ENCODE results near the gene PHLDA2. TPM values are rescaled to one million over a fixed set of nuclear protein-coding genes. Genes with fewer than 3 reads are reported as not detected.

PHLDA2 gene
- total RNA-seq, 4 donors from 2014 or later, result 0.93 to 3.7 (median 2.3) TPM; not detected in 1

- Histone ChIP-seq H3K4me1 (peaks cover 17 to 25% of the 10 kb centered on the region in 2 donors), H3K9me3 (no peaks in the 10 kb centered on the region), H3K27ac (no peak overlapping the region), H3K4me3 (replicated peaks in 1 of 3) (no peak overlapping the region), H3K36me3 (no peaks in the 10 kb centered on the region), H3K27me3 (no peaks in the 10 kb centered on the region)
- intact Hi-C loops (cut with DNase I), result no loop called here
- WGBS, 2 donors, result 73 to 74% methylated on average over 4 to 8 of the region's 25 CpGs
- DNase-seq, result no peak
- TF ChIP-seq CTCF (IDR thresholded peaks at IDR 0.05) (no peak), POLR2A (IDR thresholded peaks at IDR 0.05) (no peak)
Measured at GRCh38 chr11:2917842-2918490, 11.3 kb downstream of the PHLDA2 start.

- Histone ChIP-seq H3K9me3 (no peaks in the 10 kb centered on the region), H3K4me1 (peaks cover 24 to 30% of the 10 kb centered on the region in 2 donors), H3K4me3 (replicated peaks in 1 of 3) (no peak overlapping the region), H3K36me3 (no peaks in the 10 kb centered on the region), H3K27ac (no peak overlapping the region), H3K27me3 (no peaks in the 10 kb centered on the region)
- intact Hi-C loops (cut with DNase I), result no loop called here
- no peak for TF ChIP-seq CTCF (IDR thresholded peaks at IDR 0.05)
- WGBS, 2 donors, result 84 to 93% methylated on average over 5 to 14 of the region's 16 CpGs
- no peak for DNase-seq
Measured at GRCh38 chr11:2916892-2917645, 12.2 kb downstream of the PHLDA2 start.

- no peak for DNase-seq
- peaks cover 32 to 38% of the 10 kb centered on the region in 2 donors for H3K4me1 ChIP-seq
- H3K36me3 ChIP-seq, result no peaks in the 10 kb centered on the region
- 90 to 97% methylated on average over 2 to 12 of the region's 20 CpGs for WGBS, 2 donors
- no peaks in the 10 kb centered on the region for H3K9me3 ChIP-seq
- H3K27ac ChIP-seq, result no peak overlapping the region
- TF ChIP-seq POLR2A (IDR thresholded peaks at IDR 0.05) (no peak), CTCF (IDR thresholded peaks at IDR 0.05) (no peak)
- H3K4me3 ChIP-seq (replicated peaks in 1 of 3), result no peak overlapping the region
- H3K27me3 ChIP-seq, result no peaks in the 10 kb centered on the region
- intact Hi-C loops (cut with DNase I), result no loop called here
Measured at GRCh38 chr11:2916114-2916891, 12.9 kb downstream of the PHLDA2 start.

- Histone ChIP-seq H3K27me3 (no peaks in the 10 kb centered on the region), H3K27ac (no peak overlapping the region), H3K4me1 (peaks cover 37 to 45% of the 10 kb centered on the region in 2 donors), H3K9me3 (no peaks in the 10 kb centered on the region), H3K4me3 (replicated peaks in 1 of 3) (no peak overlapping the region), H3K36me3 (no peaks in the 10 kb centered on the region)
- 92 to 100% methylated on average over 5 to 10 of the region's 11 CpGs for WGBS, 2 donors
- no peak for DNase-seq
- no peak for TF ChIP-seq POLR2A (IDR thresholded peaks at IDR 0.05)
- no peak for TF ChIP-seq CTCF (IDR thresholded peaks at IDR 0.05)
- intact Hi-C loops (cut with DNase I), result no loop called here
Measured at GRCh38 chr11:2915473-2915872, 13.7 kb downstream of the PHLDA2 start.
